Urinary bladder (tissue), 4 donors: ENCODE results near the gene LOXHD1. TPM values are rescaled to one million over a fixed set of nuclear protein-coding genes. Genes with fewer than 3 reads are reported as not detected.

Source experiments
- DNase-seq: peaks from one replicate; pipeline ENCODE4 v3.0.0-alpha.2; 2015; ENCODE audit errors: extremely low spot score
- H3K27ac ChIP-seq: one replicate; pipeline ENCODE4 v1.5.1; 2013; ENCODE audit warnings: low read depth, mild to moderate bottlenecking, moderate library complexity
- H3K36me3 ChIP-seq: one replicate; pipeline ENCODE4 v1.6.1; 2013; ENCODE audit warnings: mild to moderate bottlenecking, moderate library complexity; ENCODE audit not compliant: insufficient read depth
- H3K4me1 ChIP-seq: one replicate; pipeline ENCODE4 v1.6.1; 2013; ENCODE audit warnings: mild to moderate bottlenecking, moderate library complexity; ENCODE audit not compliant: insufficient read depth
- H3K4me3 ChIP-seq: one replicate; pipeline ENCODE4 v1.5.1; 2013; ENCODE audit warnings: low read depth, low read length
- WGBS: extraction: QIAGEN DNeasy Blood & Tissue Kit; methylation state at CpG from one replicate; pipeline ENCODE4 v1.1.7; 2013; 5-methylcytosine and 5-hydroxymethylcytosine counted together
- polyA plus RNA-seq: library from polyadenylated mRNA; stranded (reverse); fragments of 200-250 nt; gene quantifications from one replicate; pipeline ENCODE4 v1.2.3, GENCODE V29; 2013
- total RNA-seq: library from RNA; depleted of rRNA; stranded (reverse); fragments of >200 nt; gene quantifications from one replicate; pipeline ENCODE4 v1.2.3, GENCODE V29; 2014
- donor health status: healthy with polysubstance abuse.
- donor health status: healthy.

LOXHD1 gene
- total and polyA plus RNA-seq, 2 donors, result 0.11 to 1.2 TPM

DNA sequence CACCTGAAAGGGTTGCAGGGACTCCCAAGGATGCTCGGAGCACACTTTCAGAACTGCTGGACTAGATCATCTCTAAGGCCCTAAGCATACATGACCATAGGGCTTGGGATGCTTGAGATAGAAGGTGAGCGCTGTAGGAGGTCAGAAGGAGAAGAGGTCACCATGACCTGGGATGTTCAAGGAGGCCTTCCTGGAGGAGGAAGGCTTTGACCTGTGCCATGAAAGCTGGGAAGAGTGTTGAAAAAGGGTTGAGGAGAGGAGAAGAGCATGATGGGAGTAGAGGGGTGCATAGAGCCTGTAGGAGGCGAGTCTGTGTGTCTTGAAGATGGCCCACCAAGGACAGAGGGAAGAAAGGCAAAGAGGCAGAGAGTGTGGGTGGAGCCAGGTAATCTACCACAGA, 222.4 kb downstream of the LOXHD1 start:
- 98% methylated on average over 3 of the region's 3 CpGs for WGBS
- H3K4me1 ChIP-seq, result no peaks in the 10 kb centered on the region
- no peak for DNase-seq
- no peaks in the 10 kb centered on the region for H3K36me3 ChIP-seq
- no peak overlapping the region for H3K4me3 ChIP-seq
- H3K27ac ChIP-seq, result no peak overlapping the region

DNA sequence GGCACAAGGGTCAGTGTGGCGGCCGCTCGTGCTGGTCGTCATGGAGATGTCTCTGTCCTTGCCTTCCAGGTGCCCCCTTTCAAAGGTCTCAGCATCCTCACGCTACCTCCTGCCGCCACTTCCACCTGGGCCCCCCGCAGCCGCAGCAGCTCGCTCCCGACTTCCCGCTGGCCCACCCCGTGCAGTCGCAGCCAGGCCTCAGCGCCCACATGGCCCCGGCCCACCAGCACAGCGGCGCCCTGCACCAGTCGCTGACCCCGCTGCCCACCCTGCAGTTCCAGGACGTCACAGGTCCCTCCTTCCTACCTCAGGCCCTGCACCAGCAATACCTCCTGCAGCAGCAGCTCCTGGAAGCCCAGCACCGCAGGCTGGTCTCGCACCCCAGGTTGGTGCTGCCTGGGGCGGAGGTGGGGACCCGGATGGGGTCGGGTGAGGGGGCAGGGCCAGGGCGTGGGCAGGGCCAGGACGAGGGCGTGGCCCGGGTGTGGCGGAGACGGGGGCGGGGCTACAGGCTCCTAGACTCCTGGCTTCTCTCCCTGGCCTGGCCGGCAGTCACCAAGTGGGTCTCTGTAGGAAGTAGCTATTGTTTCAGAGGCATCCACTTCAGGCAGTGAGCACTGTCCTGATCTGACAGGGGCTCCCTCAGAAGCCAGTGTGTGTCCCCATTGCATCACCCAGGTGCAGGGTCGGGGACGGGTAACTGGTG, 223.7 kb downstream of the LOXHD1 start:
- no peak for DNase-seq
- Histone ChIP-seq H3K27ac (no peak overlapping the region), H3K4me1 (no peaks in the 10 kb centered on the region)

DNA sequence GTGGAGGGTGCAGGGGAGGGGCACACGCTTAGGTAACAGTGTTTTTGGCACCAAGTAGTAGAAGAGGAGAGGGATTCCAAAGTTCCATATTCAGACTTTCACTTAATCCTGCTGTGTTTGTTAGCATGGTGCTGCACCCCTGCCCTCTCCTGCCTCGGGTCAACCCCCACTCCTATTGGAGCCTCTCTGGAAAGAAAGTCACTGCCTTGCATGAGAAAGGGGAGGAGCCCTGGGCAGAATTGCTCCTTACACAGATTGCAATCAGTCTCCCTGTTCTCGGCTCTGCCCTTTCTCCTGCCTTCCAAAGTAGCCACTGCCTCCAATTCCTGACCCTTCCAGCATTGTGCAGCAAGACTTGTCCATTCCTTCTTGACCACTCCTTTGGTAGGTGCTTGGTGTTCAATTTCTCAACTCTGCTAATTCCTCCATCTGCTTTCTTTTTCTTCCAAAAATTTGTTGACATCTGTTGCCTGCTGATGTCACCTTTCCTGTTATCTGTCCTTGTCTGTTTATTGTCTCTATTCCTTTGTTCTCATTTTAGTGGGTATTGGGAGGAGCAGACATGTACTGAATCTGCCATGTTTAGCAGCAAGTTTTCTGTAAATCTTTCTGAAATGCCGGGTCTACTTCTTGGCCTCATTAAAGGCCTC, 225.4 kb downstream of the LOXHD1 start:
- no peak for DNase-seq
- Histone ChIP-seq H3K4me1 (no peaks in the 10 kb centered on the region), H3K4me3 (no peak overlapping the region), H3K27ac (no peak overlapping the region), H3K36me3 (no peaks in the 10 kb centered on the region)
- WGBS, result 50% methylated on average over 4 of the region's 4 CpGs

More for the DNA sequence above, 223.7 kb downstream of the LOXHD1 start:
- Histone ChIP-seq H3K4me3 (no peak overlapping the region), H3K36me3 (no peaks in the 10 kb centered on the region)
- 75% methylated on average over 35 of the region's 35 CpGs for WGBS

DNA sequence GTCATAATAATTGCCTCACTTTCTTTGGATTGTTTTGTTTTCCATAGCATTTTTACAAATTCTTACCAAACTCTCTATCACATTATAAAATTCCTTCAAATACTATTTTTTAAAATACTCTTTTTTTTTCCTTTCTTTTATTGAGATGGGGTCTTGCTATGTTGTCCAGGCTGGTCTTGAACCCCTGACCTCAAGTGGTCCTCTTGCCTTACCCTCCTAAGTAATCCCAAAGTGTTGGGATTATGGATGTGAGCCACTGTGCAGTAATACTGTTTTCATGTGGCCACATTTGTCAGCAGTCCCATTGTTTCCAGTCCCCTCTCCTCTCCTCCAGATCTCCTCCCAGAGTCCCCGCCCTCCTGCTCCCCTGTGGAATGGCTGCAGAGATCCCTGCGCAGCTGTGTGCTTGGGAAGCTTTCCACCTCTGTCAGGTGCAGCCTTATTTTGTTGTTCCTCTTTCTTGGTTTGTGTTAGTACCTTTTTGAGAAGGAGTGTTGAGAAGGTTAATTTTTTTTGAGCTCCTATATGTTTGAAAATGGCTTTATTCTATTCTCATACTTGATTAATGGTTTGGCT, 227.3 kb downstream of the LOXHD1 start:
- Histone ChIP-seq H3K4me1 (no peaks in the 10 kb centered on the region), H3K27ac (no peak overlapping the region), H3K36me3 (no peaks in the 10 kb centered on the region), H3K4me3 (no peak overlapping the region)
- no peak for DNase-seq
- 88% methylated on average over 2 of the region's 2 CpGs for WGBS

DNA sequence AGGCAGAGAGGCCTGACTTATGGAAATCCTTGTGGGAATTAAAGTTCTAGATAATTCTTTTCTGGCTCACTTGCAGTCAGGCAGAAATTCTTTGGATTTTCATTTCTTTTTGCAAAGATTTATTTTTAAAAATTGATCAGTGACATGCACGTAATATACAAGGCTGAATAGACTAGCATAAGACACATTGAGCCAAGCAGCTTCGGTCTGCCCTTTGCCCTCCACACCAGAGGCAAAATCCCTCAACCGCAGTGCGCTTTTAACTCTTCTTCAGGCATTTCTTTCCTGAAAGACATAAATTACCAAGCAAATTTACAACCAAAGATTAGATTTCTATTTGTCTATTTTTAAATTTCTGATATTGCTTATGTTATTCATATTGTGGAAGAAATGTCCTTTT, 227.9 kb downstream of the LOXHD1 start:
- 88% methylated on average over 4 of the region's 4 CpGs for WGBS
- Histone ChIP-seq H3K4me1 (no peaks in the 10 kb centered on the region), H3K36me3 (no peaks in the 10 kb centered on the region), H3K4me3 (no peak overlapping the region), H3K27ac (no peak overlapping the region)
- no peak for DNase-seq

DNA sequence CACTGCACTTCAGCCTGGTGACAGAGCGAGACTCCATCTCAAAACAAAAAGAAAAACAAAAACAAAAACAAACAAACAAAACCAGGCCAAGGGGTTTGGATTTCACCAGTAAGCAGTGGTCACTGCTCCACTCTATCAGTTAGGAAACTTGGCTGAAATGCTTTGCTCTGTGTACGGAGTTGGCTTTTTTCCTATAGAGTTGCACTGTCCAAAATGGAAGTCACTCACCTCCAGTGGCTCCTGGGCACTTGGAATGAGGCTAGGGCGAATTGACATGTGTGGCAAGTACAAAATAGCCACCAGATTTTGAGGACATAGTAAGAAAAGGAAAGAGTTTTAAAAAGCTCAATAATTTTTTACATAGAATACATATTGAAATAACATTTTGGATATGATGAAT, 228.7 kb downstream of the LOXHD1 start:
- Histone ChIP-seq H3K27ac (no peak overlapping the region), H3K36me3 (no peaks in the 10 kb centered on the region), H3K4me3 (no peak overlapping the region), H3K4me1 (no peaks in the 10 kb centered on the region)
- WGBS, result 85% methylated on average over 3 of the region's 3 CpGs
- no peak for DNase-seq

DNA sequence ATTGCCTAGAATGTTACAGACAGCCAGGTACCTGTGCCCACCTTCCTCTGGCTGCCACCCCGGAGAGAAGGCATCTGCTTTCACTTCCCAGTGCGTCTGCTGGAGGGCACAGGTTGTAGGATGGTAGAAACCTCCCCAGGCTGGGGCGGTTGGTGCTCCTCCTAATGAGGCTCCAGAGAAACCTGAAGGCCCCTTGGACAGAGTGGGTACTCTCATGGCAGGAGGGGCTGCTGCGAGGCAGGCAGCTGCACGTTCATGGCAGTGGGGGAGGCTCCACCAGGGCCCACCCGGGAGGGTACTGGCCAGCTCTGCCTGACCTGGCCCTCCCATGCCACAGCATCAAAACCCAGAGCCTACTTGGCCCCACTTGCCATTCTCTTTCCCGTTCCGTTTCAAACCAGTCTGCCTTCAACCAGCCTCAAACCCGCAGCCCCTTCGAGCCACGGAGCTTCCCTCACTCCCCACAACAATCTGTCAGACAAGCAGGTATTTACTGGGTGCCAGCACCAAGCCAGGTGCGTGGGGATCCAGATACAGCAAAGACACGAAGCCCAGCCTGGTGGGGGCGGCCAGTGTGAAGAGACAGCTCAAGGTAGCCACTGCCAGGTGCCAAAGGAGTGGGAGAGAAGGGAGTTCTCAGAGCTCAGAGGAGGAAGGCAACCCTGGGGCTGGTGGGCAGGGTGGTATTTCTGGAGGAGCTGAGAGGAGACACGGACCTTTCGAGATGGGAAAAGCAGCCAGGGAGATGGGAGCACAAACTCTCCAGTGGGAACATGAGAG, 229.6 kb downstream of the LOXHD1 start:
- Histone ChIP-seq H3K36me3 (no peaks in the 10 kb centered on the region), H3K4me1 (no peaks in the 10 kb centered on the region), H3K4me3 (no peak overlapping the region), H3K27ac (no peak overlapping the region)
- no peak for DNase-seq
- WGBS, result 93% methylated on average over 16 of the region's 16 CpGs

Other genes starting within 250 kb of the LOXHD1 start
- gene ST8SIA5, start 99.8 kb upstream of the LOXHD1 start, total RNA-seq, result 0.95 TPM
- gene ST8SIA5, start 99.8 kb upstream of the LOXHD1 start, polyA plus RNA-seq, result 0.19 TPM